Kidney (tissue), 14 donors: ENCODE results near the gene GPN2. TPM values are rescaled to one million over a fixed set of nuclear protein-coding genes. Genes with fewer than 3 reads are reported as not detected.
"Not testable (repeated sequence)": the region's sequence is repeated elsewhere in the genome, so short reads cannot be mapped to it uniquely, and the experiment has no call there.

Experiments used
- DNase-seq, 5 donors: peaks; one replicate each; pipeline ENCODE4 v3.0.0-alpha.2; 2013 to 2020
- FAIRE-seq: peaks from 2 replicates; lab custom pipeline; 2012; peaks lifted over from hg19 to GRCh38; lab: Jason Lieb, UNC
- H3K27ac ChIP-seq, 2 donors: one replicate each; pipeline ENCODE4 v1.7.0; 2013; ENCODE audit warnings: low read depth in 2 of 2, low read length in 2 of 2, inconsistent platforms in 1 of 2
- H3K27me3 ChIP-seq: one replicate; pipeline ENCODE4 v1.7.1; 2013; ENCODE audit warnings: low read length, inconsistent platforms; ENCODE audit not compliant: control insufficient read depth, insufficient read depth
- H3K36me3 ChIP-seq, 3 donors: one replicate each; pipeline versions ENCODE4 v1.7.0 to v1.7.1; 2013; ENCODE audit warnings: low read length in 3 of 3, control low read depth in 1 of 3, inconsistent platforms in 1 of 3; ENCODE audit not compliant: insufficient read depth in 3 of 3, control insufficient read depth in 2 of 3
- H3K4me1 ChIP-seq, 3 donors: one replicate each; pipeline versions ENCODE4 v1.7.0 to v1.7.1; 2013; ENCODE audit warnings: low read length in 3 of 3, inconsistent platforms in 1 of 3, low read depth in 1 of 3; ENCODE audit not compliant: control insufficient read depth in 2 of 3, insufficient read depth in 2 of 3
- H3K4me3 ChIP-seq, 3 donors: one replicate each; pipeline versions ENCODE4 v1.7.0 to v1.8.1; 2013; ENCODE audit warnings: low read length in 3 of 3, control low read depth in 1 of 3, inconsistent platforms in 1 of 3
- H3K9ac ChIP-seq, 3 donors: one replicate each; pipeline versions ENCODE4 v1.7.0 to v1.7.1; 2013; ENCODE audit warnings: low read length in 3 of 3, control low read depth in 1 of 3, inconsistent platforms in 1 of 3
- H3K9me3 ChIP-seq, 3 donors: one replicate each; pipeline versions ENCODE4 v1.7.0 to v1.7.1; 2013; ENCODE audit warnings: low read length in 3 of 3, control low read depth in 1 of 3, inconsistent platforms in 1 of 3; ENCODE audit not compliant: control insufficient read depth in 2 of 3, insufficient read depth in 1 of 3
- CTCF ChIP-seq: IDR thresholded peaks from 3 replicates; pipeline ENCODE4 v1.5.1; 2012; ENCODE audit warnings: mild to moderate bottlenecking, moderate library complexity, borderline replicate concordance; ENCODE audit not compliant: insufficient read depth; ENCODE audit errors: extremely low read depth
- intact Hi-C: fragments of 100-400 bp; cut with DNase I; formaldehyde crosslinking; loops from one replicate; pipeline ENCODE4 v1.11.1; 2022
- polyA plus RNA-seq: library from polyadenylated mRNA; stranded (reverse); fragments of 350-450 nt; fragmentation: Illumina TruSeq; extraction: RNeasy Lipid Tissue Mini Kit (QIAGEN cat#74804); gene quantifications from one replicate; pipeline ENCODE4 v1.2.3, GENCODE V29; 2014; ENCODE audit warnings: low read depth, low replicate concordance; ENCODE audit not compliant: insufficient read depth
- total RNA-seq: library from RNA; stranded (reverse); fragmentation: NEBNext Ultra II Directional; extraction: Animal tissue kit (Norgen Biotek cat#: 25700); gene quantifications from one replicate; pipeline ENCODE4 v1.2.1, GENCODE V29; 2021
- donor health status: control.
- donor health status: control.
- donor health status: control.
- donor health status: control.
- donor health status: control.
- donor health status: DM: yes; HTN: yes; CAD: no.
- donor health status: Normal renal cell carcinoma (clear cell type).

GPN2 gene
- total and polyA plus RNA-seq, 2 donors from 2014 or later, result 24.6 to 28.8 TPM

- FAIRE-seq, result no peak
- no peak for DNase-seq
- no peak for TF ChIP-seq CTCF
- peaks cover 0 to 28% (median 15%) of the 10 kb centered on the region in 3 donors for H3K36me3 ChIP-seq
- no peak overlapping the region for H3K27ac ChIP-seq
- no peaks in the 10 kb centered on the region for H3K27me3 ChIP-seq
- H3K4me1 ChIP-seq, result peaks cover 0 to 4% (median 0%) of the 10 kb centered on the region in 3 donors
- intact Hi-C loops, result no loop called here
- no peak overlapping the region for H3K9ac ChIP-seq
- no peaks in the 10 kb centered on the region for H3K9me3 ChIP-seq
- H3K4me3 ChIP-seq, result no peak overlapping the region
These were observed 41.6 kb downstream of the GPN2 start for GRCh38 chr1:26848499-26848898.

- H3K27me3 ChIP-seq, H3K9me3 ChIP-seq, H3K9ac ChIP-seq, DNase-seq, H3K27ac ChIP-seq, H3K4me1 ChIP-seq, H3K4me3 ChIP-seq, intact Hi-C loops, FAIRE-seq: not testable (repeated sequence)
- H3K36me3 ChIP-seq, result peaks cover 0 to 29% (median 15%) of the 10 kb centered on the region in 3 donors
These were observed 42.3 kb downstream of the GPN2 start for GRCh38 chr1:26847826-26848225.

GRCh38 chr1:26844424-26845196 lies 45.5 kb downstream of the GPN2 start:
- Histone ChIP-seq H3K9me3 (no peaks in the 10 kb centered on the region), H3K4me3 (no peak overlapping the region), H3K27ac (no peak overlapping the region), H3K9ac (no peak overlapping the region), H3K36me3 (peaks cover 0 to 17% (median 0%) of the 10 kb centered on the region in 3 donors), H3K27me3 (no peaks in the 10 kb centered on the region), H3K4me1 (peaks cover 0 to 4% (median 0%) of the 10 kb centered on the region in 3 donors)
- FAIRE-seq (no peak), DNase-seq (no peak)
- no peak for TF ChIP-seq CTCF
- intact Hi-C loops, result no loop called here

- FAIRE-seq, result no peak
- H3K36me3 ChIP-seq, result peaks cover 0 to 17% (median 8%) of the 10 kb centered on the region in 3 donors
- no peak for DNase-seq
These were observed 50.3 kb downstream of the GPN2 start for GRCh38 chr1:26839779-26840178.

More at GRCh38 chr1:26839779-26840178, 50.3 kb downstream of the GPN2 start:
- no peak for TF ChIP-seq CTCF
- Histone ChIP-seq H3K9ac (no peak overlapping the region), H3K9me3 (no peaks in the 10 kb centered on the region), H3K4me3 (no peak overlapping the region), H3K27ac (no peak overlapping the region), H3K4me1 (no peaks in the 10 kb centered on the region), H3K27me3 (no peaks in the 10 kb centered on the region)
- intact Hi-C loops, result no loop called here
